Neutrophil (primary cell): Measurements from ENCODE around the gene TOX2.

Experiments
- H3K27ac ChIP-seq: fragments of 200-600 bp; sonication (generic); 2 replicates; pipeline ENCODE4 v1.5.1; 2016; ENCODE audit warnings: mild to moderate bottlenecking, moderate library complexity
- H3K27me3 ChIP-seq: fragments of 200-600 bp; sonication (generic); 2 replicates; pipeline ENCODE4 v1.6.0; 2016; ENCODE audit warnings: mild to moderate bottlenecking
- H3K36me3 ChIP-seq: fragments of 200-600 bp; sonication (generic); 2 replicates; pipeline ENCODE4 v1.5.1; 2017
- H3K4me1 ChIP-seq, 2 experiments: fragments of 200-600 bp in 1 of 2; sonication (generic) in 1 of 2; 1 replicate in 1 of 2; 2 replicates in 1 of 2; pipeline versions ENCODE4 v1.5.1 to v1.6.1; 2013 to 2016; ENCODE audit warnings: low read depth in 1 of 2, low read length in 1 of 2, mild to moderate bottlenecking in 1 of 2, moderate library complexity in 1 of 2; ENCODE audit not compliant: control insufficient read depth in 1 of 2, insufficient read depth in 1 of 2
- H3K4me3 ChIP-seq, 2 experiments: fragments of 200-600 bp in 1 of 2; sonication (generic) in 1 of 2; 1 replicate in 1 of 2; 2 replicates in 1 of 2; pipeline ENCODE4 v1.5.1; 2013 to 2016; ENCODE audit warnings: low read depth in 1 of 2, low read length in 1 of 2, mild to moderate bottlenecking in 1 of 2, moderate library complexity in 1 of 2
- H3K9me3 ChIP-seq: fragments of 200-600 bp; sonication (generic); 2 replicates; pipeline ENCODE4 v1.5.1; 2016
- CTCF ChIP-seq: fragments of 200-600 bp; sonication (generic); IDR thresholded peaks from 2 replicates; pipeline ENCODE4 v1.5.1; 2016; ENCODE audit warnings: antibody characterized with exemption

TOX2 gene

GRCh38 chr20:44069203-44070011 lies 154.8 kb downstream of the TOX2 start:
- Histone ChIP-seq H3K36me3 (no peaks in the 10 kb centered on the region), H3K27ac (peak overlapping the region; percentile 92), H3K27me3 (no peaks in the 10 kb centered on the region), H3K4me1 (peaks cover 77 to 78% of the 10 kb centered on the region in 2 experiments), H3K4me3 (peak overlapping the region; percentile 73 to 75), H3K9me3 (no peaks in the 10 kb centered on the region)
- no peak for TF ChIP-seq CTCF

GRCh38 chr20:44070139-44070900 lies 155.7 kb downstream of the TOX2 start:
- Histone ChIP-seq H3K4me3 (peak overlapping the region; percentile 73 to 75), H3K27me3 (no peaks in the 10 kb centered on the region), H3K9me3 (no peaks in the 10 kb centered on the region), H3K4me1 (peaks cover 86 to 88% of the 10 kb centered on the region in 2 experiments), H3K36me3 (no peaks in the 10 kb centered on the region), H3K27ac (peak overlapping the region; percentile 92)
- TF ChIP-seq CTCF, result no peak

GRCh38 chr20:44071057-44071456 lies 156.4 kb downstream of the TOX2 start:
- peaks cover 94 to 95% of the 10 kb centered on the region in 2 experiments for H3K4me1 ChIP-seq
- peak overlapping the region; percentile 92 for H3K27ac ChIP-seq
- no peak for TF ChIP-seq CTCF
- H3K9me3 ChIP-seq, result no peaks in the 10 kb centered on the region
- no peak overlapping the region for H3K4me3 ChIP-seq
- no peaks in the 10 kb centered on the region for H3K36me3 ChIP-seq
- no peaks in the 10 kb centered on the region for H3K27me3 ChIP-seq

- Histone ChIP-seq H3K27ac (peak overlapping the region; percentile 92), H3K4me1 (peaks cover 98 to 100% of the 10 kb centered on the region in 2 experiments), H3K27me3 (no peaks in the 10 kb centered on the region), H3K9me3 (no peaks in the 10 kb centered on the region), H3K36me3 (no peaks in the 10 kb centered on the region), H3K4me3 (no peak overlapping the region)
- TF ChIP-seq CTCF, result no peak
These were observed 157.0 kb downstream of the TOX2 start for GRCh38 chr20:44071526-44072111.

GRCh38 chr20:44072384-44072783 lies 157.7 kb downstream of the TOX2 start:
- H3K4me1 ChIP-seq, result peaks cover 92 to 93% of the 10 kb centered on the region in 2 experiments

More at GRCh38 chr20:44072384-44072783, 157.7 kb downstream of the TOX2 start:
- no peak for TF ChIP-seq CTCF
- H3K9me3 ChIP-seq, result no peaks in the 10 kb centered on the region
- H3K4me3 ChIP-seq, result no peak overlapping the region
- no peaks in the 10 kb centered on the region for H3K36me3 ChIP-seq
- peak overlapping the region; percentile 92 for H3K27ac ChIP-seq
- no peaks in the 10 kb centered on the region for H3K27me3 ChIP-seq
